NB4 (cell line): ENCODE data around the gene SEPSECS.

Experiments used
- POLR2A ChIP-seq: IDR thresholded peaks from 2 replicates; pipeline ENCODE4 v1.6.1; 2011; ENCODE audit warnings: mild to moderate bottlenecking; ENCODE audit not compliant: insufficient read length; ENCODE audit errors: extremely low read depth
- TF ChIP-seq, protein P1 (sequence below): IDR thresholded peaks from one replicate; pipeline ENCODE4 v1.5.1; 2012; ENCODE audit warnings: low read depth, low read length

DNA sequence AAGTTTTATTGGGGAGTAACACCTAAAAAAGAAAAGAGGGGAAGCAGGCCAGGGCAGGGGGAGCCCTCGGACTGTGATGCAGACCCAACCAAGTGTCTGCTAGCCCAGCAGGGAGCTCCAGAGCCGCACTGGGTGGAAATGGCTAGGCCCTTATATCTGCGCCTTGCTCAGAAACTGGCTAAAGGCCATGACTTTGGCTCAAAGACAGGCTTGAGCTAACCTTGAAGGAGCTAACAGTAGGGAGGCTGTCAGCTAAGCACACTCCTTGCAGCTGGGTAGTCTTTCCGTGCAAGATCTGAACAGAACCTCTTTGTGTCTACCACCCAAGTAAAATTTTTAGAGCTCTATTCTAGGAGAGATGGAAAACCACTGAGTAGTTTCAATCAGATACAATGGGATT lies 43.0 kb downstream of the SEPSECS start:
- TF ChIP-seq, protein P1, sequence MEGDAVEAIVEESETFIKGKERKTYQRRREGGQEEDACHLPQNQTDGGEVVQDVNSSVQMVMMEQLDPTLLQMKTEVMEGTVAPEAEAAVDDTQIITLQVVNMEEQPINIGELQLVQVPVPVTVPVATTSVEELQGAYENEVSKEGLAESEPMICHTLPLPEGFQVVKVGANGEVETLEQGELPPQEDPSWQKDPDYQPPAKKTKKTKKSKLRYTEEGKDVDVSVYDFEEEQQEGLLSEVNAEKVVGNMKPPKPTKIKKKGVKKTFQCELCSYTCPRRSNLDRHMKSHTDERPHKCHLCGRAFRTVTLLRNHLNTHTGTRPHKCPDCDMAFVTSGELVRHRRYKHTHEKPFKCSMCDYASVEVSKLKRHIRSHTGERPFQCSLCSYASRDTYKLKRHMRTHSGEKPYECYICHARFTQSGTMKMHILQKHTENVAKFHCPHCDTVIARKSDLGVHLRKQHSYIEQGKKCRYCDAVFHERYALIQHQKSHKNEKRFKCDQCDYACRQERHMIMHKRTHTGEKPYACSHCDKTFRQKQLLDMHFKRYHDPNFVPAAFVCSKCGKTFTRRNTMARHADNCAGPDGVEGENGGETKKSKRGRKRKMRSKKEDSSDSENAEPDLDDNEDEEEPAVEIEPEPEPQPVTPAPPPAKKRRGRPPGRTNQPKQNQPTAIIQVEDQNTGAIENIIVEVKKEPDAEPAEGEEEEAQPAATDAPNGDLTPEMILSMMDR, result no peak
- TF ChIP-seq POLR2A, result no peak
